GM12864 (cell line): Measurements from ENCODE around the gene CCHCR1.

Source experiments
- DNase-seq: peaks from one replicate; pipeline ENCODE4 v3.0.0-alpha.2; 2011; ENCODE audit warnings: low read depth
- H3K4me3 ChIP-seq: 2 replicates; pipeline ENCODE4 v1.5.1; 2011; ENCODE audit warnings: mild to moderate bottlenecking, low read depth, low read length, control low read depth
- CTCF ChIP-seq: IDR thresholded peaks from 2 replicates; pipeline ENCODE4 v1.5.1; 2011; ENCODE audit warnings: low read depth, mild to moderate bottlenecking, moderate library complexity, low read length, control low read depth, inconsistent platforms; ENCODE audit errors: missing control alignments

Gene CCHCR1

DNA sequence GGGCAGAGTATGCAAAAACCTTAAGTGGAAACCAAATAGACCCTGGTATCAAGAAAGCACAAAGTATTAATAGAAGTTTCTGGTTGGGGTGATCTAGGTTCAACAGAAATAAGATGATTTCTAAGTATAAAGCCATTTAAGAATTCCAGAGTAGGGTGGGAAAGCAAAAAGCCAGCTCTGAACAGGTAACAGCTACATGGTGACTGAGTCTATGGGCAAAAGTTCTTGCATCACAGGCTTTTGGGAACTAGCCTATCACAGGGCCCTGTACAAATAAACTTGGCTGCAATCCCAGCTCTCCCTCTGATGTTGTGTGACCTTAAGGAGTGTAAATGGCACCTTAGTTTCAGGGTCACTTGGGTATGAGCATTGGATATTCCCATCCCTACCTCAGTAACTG lies 6.3 kb upstream of the CCHCR1 start:
- no peak overlapping the region for H3K4me3 ChIP-seq
- no peak for TF ChIP-seq CTCF
- DNase-seq = no peak

DNA sequence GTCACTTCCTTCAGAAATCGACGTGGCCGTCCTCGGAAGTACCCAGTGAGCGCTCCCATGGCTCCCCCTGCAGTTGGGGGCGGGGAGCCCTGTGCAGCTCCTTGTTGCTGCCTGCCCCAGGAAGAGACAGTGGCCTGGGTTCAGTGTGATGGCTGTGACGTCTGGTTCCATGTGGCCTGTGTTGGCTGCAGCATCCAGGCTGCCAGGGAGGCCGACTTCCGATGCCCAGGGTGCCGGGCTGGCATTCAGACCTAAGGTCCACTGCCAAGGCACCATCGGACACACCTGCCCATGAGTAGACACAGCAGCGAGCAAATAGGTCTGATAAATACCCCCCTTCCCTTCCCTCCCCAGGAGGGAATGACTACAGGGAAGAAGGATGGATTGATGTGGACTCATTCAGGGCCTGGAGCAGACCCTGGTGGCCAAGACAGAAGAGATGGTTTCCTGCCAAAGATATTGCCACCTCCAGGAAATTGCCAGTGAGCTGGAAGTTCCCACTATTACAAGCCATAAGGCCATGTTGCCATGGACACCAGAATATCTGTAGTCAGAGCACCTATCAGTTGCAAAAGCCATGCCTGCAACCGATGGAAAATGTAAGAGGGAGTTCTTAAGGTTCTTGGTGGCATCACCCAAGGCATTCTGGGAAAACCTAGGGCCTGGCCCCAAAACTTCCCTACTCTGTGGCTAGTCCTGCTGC lies 5.0 kb upstream of the CCHCR1 start:
- no peak overlapping the region for H3K4me3 ChIP-seq
- no peak for DNase-seq
- no peak for TF ChIP-seq CTCF

GRCh38 chr6:31161216-31162126 lies 3.9 kb upstream of the CCHCR1 start:
- DNase-seq = no peak
- no peak for TF ChIP-seq CTCF
- H3K4me3 ChIP-seq = no peak overlapping the region

DNA sequence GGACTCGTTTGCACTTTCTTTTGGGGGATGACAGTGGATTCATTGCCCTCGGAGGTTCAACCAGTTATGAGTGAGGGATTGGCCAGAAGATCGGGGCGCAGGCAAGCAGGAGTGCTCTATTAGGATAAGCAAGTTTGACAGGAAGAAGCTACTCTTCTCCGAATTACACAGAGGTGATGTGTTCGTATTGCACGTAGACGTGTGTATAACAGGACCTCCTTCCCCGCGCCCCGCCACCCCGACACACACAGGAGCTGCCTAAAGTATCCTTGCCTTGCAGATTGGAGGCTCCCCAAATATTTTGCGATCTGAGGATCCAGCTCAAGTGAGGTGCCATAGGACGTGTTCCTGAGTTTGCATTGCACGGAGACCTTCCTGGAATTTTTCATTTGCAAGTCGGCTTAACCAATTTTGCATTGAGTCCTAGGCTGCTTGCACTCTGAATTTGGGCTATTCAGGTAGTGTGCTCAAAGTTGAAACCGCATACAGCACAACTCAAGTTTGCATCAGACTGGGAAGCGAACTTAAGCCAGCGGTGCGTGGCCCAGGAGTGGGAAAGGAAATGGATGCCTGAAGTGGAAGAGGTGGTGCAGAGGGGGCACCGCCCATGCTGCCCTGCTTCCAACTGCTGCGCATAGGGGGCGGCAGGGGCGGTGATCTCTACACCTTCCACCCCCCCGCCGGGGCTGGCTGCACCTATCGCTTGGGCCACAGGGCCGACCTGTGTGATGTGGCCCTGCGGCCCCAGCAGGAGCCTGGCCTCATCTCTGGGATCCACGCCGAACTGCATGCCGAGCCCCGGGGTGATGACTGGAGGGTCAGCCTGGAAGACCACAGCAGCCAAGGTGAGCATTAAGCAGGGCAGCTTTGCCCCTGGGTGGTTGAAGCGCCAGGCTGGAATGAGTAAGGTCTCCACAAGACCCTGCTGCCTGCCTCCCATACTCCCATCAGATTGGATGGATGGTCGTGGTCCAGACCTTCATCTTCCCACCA lies 1.6 kb upstream of the CCHCR1 start:
- DNase-seq = no peak
- peak; percentile 21 for TF ChIP-seq CTCF
- peak overlapping the region; percentile 55 for H3K4me3 ChIP-seq

DNA sequence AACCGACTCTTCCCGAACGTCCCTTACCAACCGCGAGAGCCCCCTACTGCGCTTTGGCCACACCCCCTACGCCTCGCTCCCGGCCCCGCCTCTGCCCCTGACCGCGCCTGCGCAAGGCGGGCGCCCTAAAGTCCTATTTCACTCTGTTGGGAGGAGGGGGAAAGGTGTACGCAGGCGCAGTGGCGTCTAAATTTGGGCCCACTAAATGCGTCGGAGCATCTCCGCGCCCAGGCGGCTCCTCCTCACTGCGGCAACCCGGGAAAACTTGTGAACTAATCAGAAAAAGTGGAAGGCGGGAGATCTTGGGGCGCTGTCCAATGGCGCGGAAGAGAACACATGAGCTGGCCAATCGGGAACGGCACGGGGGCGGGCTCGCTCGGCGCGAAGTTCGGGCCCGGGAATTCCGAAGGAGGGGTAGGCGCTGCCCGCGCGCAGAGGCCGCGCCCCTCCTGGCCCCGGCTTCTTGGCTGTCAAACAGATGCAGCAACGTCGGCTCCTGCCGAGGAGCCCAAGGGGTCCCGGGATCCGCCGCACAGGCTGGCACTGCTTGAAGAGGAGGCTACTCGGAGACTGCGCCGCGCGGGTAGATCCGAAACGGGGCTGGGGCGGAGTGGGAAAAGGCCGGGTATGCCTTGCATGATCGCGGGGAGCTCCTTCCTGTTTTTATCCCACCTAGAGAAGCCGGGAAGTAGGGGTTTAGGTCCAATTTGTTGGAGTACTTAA lies 699 bp upstream of the CCHCR1 start, which contains the start of gene TCF19:
Gene TCF19 (plus strand): TSS at position 450 of the 723 bp plus-strand sequence. CDS start 881 bp downstream, outside the sequence.
- H3K4me3 ChIP-seq = peak within 1 kb of the TSS; percentile 55

More for the DNA sequence above, 699 bp upstream of the CCHCR1 start, which contains the start of gene TCF19:
- peak; percentile 97 for DNase-seq
- no peak for TF ChIP-seq CTCF
